ENCODE measurements around the gene NIT2.

GRCh38 chr3:100316641-100317069, 17.9 kb upstream of the NIT2 start:
- TF ChIP-seq CTCF (conservative IDR thresholded peaks at IDR 0.05; ENCODE audit: low read depth, low read length) (peak; percentile 70), RAD21 (IDR thresholded peaks at IDR 0.05; ENCODE audit: low read length) (peak; percentile 74), RFX5 (IDR thresholded peaks at IDR 0.05; ENCODE audit: low read depth, low read length) (no peak)
